ENCODE results near the gene KRT3.

KRT3 gene

DNA sequence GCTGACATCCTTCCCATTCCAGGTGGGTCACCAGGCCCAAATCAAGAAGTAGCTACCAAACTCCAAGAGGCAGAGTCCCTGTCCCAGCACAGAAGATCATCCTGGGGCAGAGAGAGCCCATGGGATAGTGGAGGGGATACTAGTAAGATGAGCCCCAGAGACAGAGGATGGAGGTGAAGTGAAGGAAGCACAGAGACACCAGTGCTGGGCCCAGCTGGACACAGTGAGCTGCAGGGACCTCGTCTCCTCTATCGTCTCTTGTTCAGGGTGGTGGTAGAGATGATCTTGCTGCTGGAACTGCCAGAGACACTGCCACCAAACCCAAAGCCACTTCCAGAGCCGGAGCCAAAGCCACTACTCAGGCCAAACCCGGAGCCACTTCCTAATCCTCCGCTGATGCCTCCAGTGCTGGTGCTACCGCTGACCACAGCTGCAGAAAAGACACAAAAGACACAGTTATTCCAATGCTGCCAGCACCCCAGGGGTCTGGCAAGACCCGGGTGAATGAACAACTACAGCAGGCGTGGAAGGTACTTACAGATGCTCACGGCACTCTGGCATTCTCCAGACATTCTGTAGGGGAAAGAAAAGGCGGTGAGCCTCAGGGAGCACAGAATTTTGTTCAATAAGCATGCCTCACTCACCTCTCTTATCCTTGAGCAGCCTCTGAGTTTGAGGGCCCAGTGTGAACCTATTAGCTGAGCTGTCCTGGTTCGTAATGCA is 11.1 kb upstream of the KRT3 start:
- H3K4me1 ChIP-seq (ENCODE audit: control insufficient read depth in 5 of 5, insufficient read depth in 5 of 5, low read length in 5 of 5) = no peaks in the 10 kb centered on the region
- H3K4me3 ChIP-seq (ENCODE audit: low read depth in 1 of 5, low read length in 5 of 5) = no peak overlapping the region

GRCh38 chr12:52806169-52806811 is 10.4 kb upstream of the KRT3 start:
- Histone ChIP-seq H3K9ac (ENCODE audit: low read length in 5 of 5) (no peak overlapping the region), H3K4me1 (ENCODE audit: control insufficient read depth in 5 of 5, insufficient read depth in 5 of 5, low read length in 5 of 5) (no peaks in the 10 kb centered on the region), H3K27me3 (ENCODE audit: control insufficient read depth in 5 of 5, insufficient read depth in 4 of 5, low read length in 5 of 5) (peaks cover 0 to 11% (median 4%) of the 10 kb centered on the region in 5 donors), H3K4me3 (ENCODE audit: low read depth in 1 of 5, low read length in 5 of 5) (no peak overlapping the region), H3K36me3 (ENCODE audit: control insufficient read depth in 5 of 5, insufficient read depth in 5 of 5, low read length in 5 of 5) (no peaks in the 10 kb centered on the region), H3K9me3 (ENCODE audit: control insufficient read depth in 5 of 5, low read length in 5 of 5) (no peaks in the 10 kb centered on the region), H3K27ac (ENCODE audit: low read depth, low read length) (no peak overlapping the region)

More for the DNA sequence above, 11.1 kb upstream of the KRT3 start:
- peaks cover 0 to 11% (median 4%) of the 10 kb centered on the region in 5 donors for H3K27me3 ChIP-seq (ENCODE audit: control insufficient read depth in 5 of 5, insufficient read depth in 4 of 5, low read length in 5 of 5)
- H3K27ac ChIP-seq (ENCODE audit: low read depth, low read length) = no peak overlapping the region
- H3K9me3 ChIP-seq (ENCODE audit: control insufficient read depth in 5 of 5, low read length in 5 of 5) = no peaks in the 10 kb centered on the region
- no peaks in the 10 kb centered on the region for H3K36me3 ChIP-seq (ENCODE audit: control insufficient read depth in 5 of 5, insufficient read depth in 5 of 5, low read length in 5 of 5)
- no peak overlapping the region for H3K9ac ChIP-seq (ENCODE audit: low read length in 5 of 5)

- H3K9ac ChIP-seq (ENCODE audit: low read length in 5 of 5) = no peak overlapping the region
- H3K4me1 ChIP-seq (ENCODE audit: control insufficient read depth in 5 of 5, insufficient read depth in 5 of 5, low read length in 5 of 5) = no peaks in the 10 kb centered on the region
- no peaks in the 10 kb centered on the region for H3K36me3 ChIP-seq (ENCODE audit: control insufficient read depth in 5 of 5, insufficient read depth in 5 of 5, low read length in 5 of 5)
- no peaks in the 10 kb centered on the region for H3K9me3 ChIP-seq (ENCODE audit: control insufficient read depth in 5 of 5, low read length in 5 of 5)
- H3K4me3 ChIP-seq (ENCODE audit: low read depth in 1 of 5, low read length in 5 of 5) = no peak overlapping the region
- H3K27me3 ChIP-seq (ENCODE audit: control insufficient read depth in 5 of 5, insufficient read depth in 4 of 5, low read length in 5 of 5) = peaks cover 0 to 11% (median 4%) of the 10 kb centered on the region in 5 donors
- H3K27ac ChIP-seq (ENCODE audit: low read depth, low read length) = no peak overlapping the region
Measured at GRCh38 chr12:52805739-52806138, 9.8 kb upstream of the KRT3 start.

DNA sequence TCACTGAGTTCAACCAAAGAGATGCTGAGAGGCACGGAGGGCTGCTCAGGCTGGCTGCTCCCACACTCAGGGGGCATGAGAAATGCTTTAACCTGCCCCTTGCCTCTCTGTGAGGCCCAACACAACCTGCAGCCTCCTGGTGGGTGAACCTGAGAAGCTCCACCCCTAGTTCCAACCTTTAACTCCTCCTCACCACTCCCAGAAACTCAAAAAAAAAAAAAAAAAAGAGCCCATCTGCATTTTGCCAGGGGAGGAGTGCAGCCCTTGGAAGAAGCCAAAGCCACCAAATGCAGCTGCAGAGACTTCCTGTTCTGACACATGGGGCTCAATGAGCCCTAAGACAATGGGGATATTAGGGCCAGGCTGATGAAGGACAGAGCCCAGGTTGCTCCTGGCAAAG is 9.1 kb upstream of the KRT3 start:
- Histone ChIP-seq H3K27me3 (ENCODE audit: control insufficient read depth in 5 of 5, insufficient read depth in 4 of 5, low read length in 5 of 5) (peaks cover 0 to 11% (median 4%) of the 10 kb centered on the region in 5 donors), H3K4me3 (ENCODE audit: low read depth in 1 of 5, low read length in 5 of 5) (no peak overlapping the region), H3K9ac (ENCODE audit: low read length in 5 of 5) (no peak overlapping the region), H3K36me3 (ENCODE audit: control insufficient read depth in 5 of 5, insufficient read depth in 5 of 5, low read length in 5 of 5) (no peaks in the 10 kb centered on the region), H3K27ac (ENCODE audit: low read depth, low read length) (no peak overlapping the region), H3K4me1 (ENCODE audit: control insufficient read depth in 5 of 5, insufficient read depth in 5 of 5, low read length in 5 of 5) (no peaks in the 10 kb centered on the region), H3K9me3 (ENCODE audit: control insufficient read depth in 5 of 5, low read length in 5 of 5) (no peaks in the 10 kb centered on the region)

GRCh38 chr12:52802442-52802841 is 6.5 kb upstream of the KRT3 start:
- H3K4me1 ChIP-seq (ENCODE audit: control insufficient read depth in 5 of 5, insufficient read depth in 5 of 5, low read length in 5 of 5) = no peaks in the 10 kb centered on the region
- H3K27me3 ChIP-seq (ENCODE audit: control insufficient read depth in 5 of 5, insufficient read depth in 4 of 5, low read length in 5 of 5) = no peaks in the 10 kb centered on the region

DNA sequence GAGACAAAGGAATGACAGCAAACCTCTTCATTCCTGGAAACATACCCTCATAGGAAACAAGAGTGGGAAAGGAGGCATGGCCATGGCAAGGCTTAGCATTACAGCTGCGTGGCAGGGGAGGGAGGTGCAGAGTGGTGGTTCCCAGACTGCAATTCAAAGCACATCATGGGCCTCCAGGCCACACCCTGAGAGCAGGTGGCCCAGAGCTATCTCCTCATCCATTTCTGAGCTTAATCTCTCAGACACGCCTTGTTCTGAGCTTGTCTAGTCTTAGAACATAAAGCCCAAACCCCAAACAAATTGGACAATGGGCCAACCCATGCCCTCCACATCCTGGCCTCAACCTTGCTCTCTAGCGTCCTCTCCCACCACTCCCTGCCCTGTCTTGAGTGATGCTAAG is 5.9 kb upstream of the KRT3 start:
- no peaks in the 10 kb centered on the region for H3K9me3 ChIP-seq (ENCODE audit: control insufficient read depth in 5 of 5, low read length in 5 of 5)
- H3K36me3 ChIP-seq (ENCODE audit: control insufficient read depth in 5 of 5, insufficient read depth in 5 of 5, low read length in 5 of 5) = no peaks in the 10 kb centered on the region
- H3K4me1 ChIP-seq (ENCODE audit: control insufficient read depth in 5 of 5, insufficient read depth in 5 of 5, low read length in 5 of 5) = no peaks in the 10 kb centered on the region
- no peak overlapping the region for H3K27ac ChIP-seq (ENCODE audit: low read depth, low read length)
- no peaks in the 10 kb centered on the region for H3K27me3 ChIP-seq (ENCODE audit: control insufficient read depth in 5 of 5, insufficient read depth in 4 of 5, low read length in 5 of 5)
- no peak overlapping the region for H3K4me3 ChIP-seq (ENCODE audit: low read depth in 1 of 5, low read length in 5 of 5)
- H3K9ac ChIP-seq (ENCODE audit: low read length in 5 of 5) = no peak overlapping the region

More at GRCh38 chr12:52802442-52802841, 6.5 kb upstream of the KRT3 start:
- no peak overlapping the region for H3K9ac ChIP-seq (ENCODE audit: low read length in 5 of 5)
- H3K4me3 ChIP-seq (ENCODE audit: low read depth in 1 of 5, low read length in 5 of 5) = no peak overlapping the region
- H3K36me3 ChIP-seq (ENCODE audit: control insufficient read depth in 5 of 5, insufficient read depth in 5 of 5, low read length in 5 of 5) = no peaks in the 10 kb centered on the region
- H3K27ac ChIP-seq (ENCODE audit: low read depth, low read length) = no peak overlapping the region
- H3K9me3 ChIP-seq (ENCODE audit: control insufficient read depth in 5 of 5, low read length in 5 of 5) = no peaks in the 10 kb centered on the region

- Histone ChIP-seq H3K27ac (ENCODE audit: low read depth, low read length) (no peak overlapping the region), H3K9me3 (ENCODE audit: control insufficient read depth in 5 of 5, low read length in 5 of 5) (no peaks in the 10 kb centered on the region), H3K27me3 (ENCODE audit: control insufficient read depth in 5 of 5, insufficient read depth in 4 of 5, low read length in 5 of 5) (peaks cover 0 to 3% (median 0%) of the 10 kb centered on the region in 5 donors), H3K36me3 (ENCODE audit: control insufficient read depth in 5 of 5, insufficient read depth in 5 of 5, low read length in 5 of 5) (no peaks in the 10 kb centered on the region), H3K4me3 (ENCODE audit: low read depth in 1 of 5, low read length in 5 of 5) (no peak overlapping the region), H3K4me1 (ENCODE audit: control insufficient read depth in 5 of 5, insufficient read depth in 5 of 5, low read length in 5 of 5) (no peaks in the 10 kb centered on the region), H3K9ac (ENCODE audit: low read length in 5 of 5) (no peak overlapping the region)
Measured at GRCh38 chr12:52800259-52800917, 4.5 kb upstream of the KRT3 start.

GRCh38 chr12:52799505-52800211 is 3.7 kb upstream of the KRT3 start:
- H3K36me3 ChIP-seq (ENCODE audit: control insufficient read depth in 5 of 5, insufficient read depth in 5 of 5, low read length in 5 of 5) = no peaks in the 10 kb centered on the region
- H3K4me1 ChIP-seq (ENCODE audit: control insufficient read depth in 5 of 5, insufficient read depth in 5 of 5, low read length in 5 of 5) = no peaks in the 10 kb centered on the region
- H3K4me3 ChIP-seq (ENCODE audit: low read depth in 1 of 5, low read length in 5 of 5) = no peak overlapping the region
- no peaks in the 10 kb centered on the region for H3K9me3 ChIP-seq (ENCODE audit: control insufficient read depth in 5 of 5, low read length in 5 of 5)
- H3K27me3 ChIP-seq (ENCODE audit: control insufficient read depth in 5 of 5, insufficient read depth in 4 of 5, low read length in 5 of 5) = peaks cover 0 to 3% (median 0%) of the 10 kb centered on the region in 5 donors
- no peak overlapping the region for H3K27ac ChIP-seq (ENCODE audit: low read depth, low read length)
- no peak overlapping the region for H3K9ac ChIP-seq (ENCODE audit: low read length in 5 of 5)

GRCh38 chr12:52798671-52799504 is 3.0 kb upstream of the KRT3 start:
- H3K27ac ChIP-seq (ENCODE audit: low read depth, low read length) = no peak overlapping the region
- H3K36me3 ChIP-seq (ENCODE audit: control insufficient read depth in 5 of 5, insufficient read depth in 5 of 5, low read length in 5 of 5) = no peaks in the 10 kb centered on the region
- peaks cover 0 to 6% (median 0%) of the 10 kb centered on the region in 5 donors for H3K27me3 ChIP-seq (ENCODE audit: control insufficient read depth in 5 of 5, insufficient read depth in 4 of 5, low read length in 5 of 5)
- H3K4me1 ChIP-seq (ENCODE audit: control insufficient read depth in 5 of 5, insufficient read depth in 5 of 5, low read length in 5 of 5) = no peaks in the 10 kb centered on the region
- no peak overlapping the region for H3K9ac ChIP-seq (ENCODE audit: low read length in 5 of 5)
- no peaks in the 10 kb centered on the region for H3K9me3 ChIP-seq (ENCODE audit: control insufficient read depth in 5 of 5, low read length in 5 of 5)
- no peak overlapping the region for H3K4me3 ChIP-seq (ENCODE audit: low read depth in 1 of 5, low read length in 5 of 5)

Measured in subcutaneous abdominal adipose tissue (tissue), 5 donors.